GM12865 (cell line): Measurements from ENCODE around the gene MEMO1.
"Not testable (repeated sequence)": the region's sequence is repeated elsewhere in the genome, so short reads cannot be mapped to it uniquely, and the experiment has no call there.

Source experiments
- DNase-seq: peaks from one replicate; pipeline ENCODE4 v3.0.0; 2010; ENCODE audit warnings: low read depth
- H3K4me3 ChIP-seq: 2 replicates; pipeline ENCODE4 v1.5.1; 2011; ENCODE audit warnings: mild to moderate bottlenecking, low read depth, low read length, control low read depth
- CTCF ChIP-seq: IDR thresholded peaks from 2 replicates; pipeline ENCODE4 v1.5.1; 2011; ENCODE audit warnings: low read length, control low read depth, low read depth, inconsistent platforms; ENCODE audit not compliant: insufficient read depth; ENCODE audit errors: missing control alignments

MEMO1 gene

DNA sequence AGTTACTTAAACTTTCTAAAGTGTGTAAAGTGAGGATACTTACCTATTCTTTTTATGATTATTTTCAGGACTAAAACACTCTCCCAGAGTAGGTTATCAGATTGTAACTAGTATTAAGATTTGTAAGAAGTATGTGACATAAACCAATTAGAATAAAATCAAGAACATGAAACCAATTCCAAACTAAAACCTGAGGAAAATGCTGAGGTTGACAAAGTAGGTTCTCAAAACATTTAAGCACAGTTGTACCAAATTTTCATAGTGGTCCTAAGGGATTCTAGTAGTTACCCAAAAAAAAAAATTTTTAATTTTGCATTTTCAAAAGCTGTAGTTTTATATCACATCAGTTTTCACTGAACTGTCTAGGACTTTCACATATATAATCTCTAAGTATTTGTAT is 157.3 kb downstream of the MEMO1 start:
- H3K4me3 ChIP-seq, result no peak overlapping the region
- no peak for TF ChIP-seq CTCF
- no peak for DNase-seq

DNA sequence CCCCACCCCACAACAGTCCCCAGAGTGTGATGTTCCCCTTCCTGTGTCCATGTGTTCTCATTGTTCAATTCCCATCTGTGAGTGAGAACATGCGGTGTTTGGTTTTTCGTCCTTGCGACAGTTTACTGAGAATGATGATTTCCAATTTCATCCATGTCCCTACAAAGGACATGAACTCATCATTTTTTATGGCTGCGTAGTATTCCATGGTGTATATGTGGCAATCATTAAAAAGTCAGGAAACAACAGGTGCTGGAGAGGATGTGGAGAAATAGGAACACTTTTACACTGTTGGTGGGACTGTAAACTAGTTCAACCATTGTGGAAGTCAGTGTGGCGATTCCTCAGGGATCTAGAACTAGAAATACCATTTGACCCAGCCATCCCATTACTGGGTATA is 168.7 kb downstream of the MEMO1 start:
- not testable (repeated sequence) for DNase-seq, H3K4me3 ChIP-seq

GRCh38 chr2:31835450-31835849 is 175.4 kb downstream of the MEMO1 start:
- DNase-seq, result no peak
- TF ChIP-seq CTCF, result no peak

GRCh38 chr2:31832363-31832762 is 178.4 kb downstream of the MEMO1 start:
- H3K4me3 ChIP-seq, result no peak overlapping the region
- no peak for DNase-seq
- no peak for TF ChIP-seq CTCF

More at GRCh38 chr2:31835450-31835849, 175.4 kb downstream of the MEMO1 start:
- H3K4me3 ChIP-seq, result no peak overlapping the region

- H3K4me3 ChIP-seq, result no peak overlapping the region
- DNase-seq, result no peak
- TF ChIP-seq CTCF, result no peak
These were observed 179.2 kb downstream of the MEMO1 start for GRCh38 chr2:31831585-31831984.

GRCh38 chr2:31828891-31829290 is 181.9 kb downstream of the MEMO1 start:
- no peak for TF ChIP-seq CTCF
- H3K4me3 ChIP-seq, result no peak overlapping the region
- DNase-seq, result no peak

DNA sequence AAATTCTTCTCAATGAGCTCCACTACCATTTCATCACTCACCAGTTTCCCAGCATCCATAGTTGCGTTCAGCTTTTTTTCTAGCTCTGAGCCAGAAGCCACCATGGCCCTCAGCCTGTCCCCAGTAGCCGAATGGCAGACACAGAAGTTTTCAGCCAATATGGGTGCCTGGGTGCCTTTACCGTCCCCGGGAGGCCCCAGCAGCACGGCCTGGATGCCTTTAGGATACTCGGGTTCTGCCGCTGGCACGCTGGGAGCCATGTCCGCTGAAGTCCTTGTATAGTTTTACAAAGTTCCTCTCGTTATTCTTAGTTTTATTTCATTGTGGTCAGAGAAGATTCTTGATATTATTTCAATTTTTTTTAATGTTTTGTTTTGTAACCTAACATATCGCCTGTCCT is 187.2 kb downstream of the MEMO1 start:
- H3K4me3 ChIP-seq, result no peak overlapping the region
- DNase-seq, result no peak
- TF ChIP-seq CTCF, result no peak

DNA sequence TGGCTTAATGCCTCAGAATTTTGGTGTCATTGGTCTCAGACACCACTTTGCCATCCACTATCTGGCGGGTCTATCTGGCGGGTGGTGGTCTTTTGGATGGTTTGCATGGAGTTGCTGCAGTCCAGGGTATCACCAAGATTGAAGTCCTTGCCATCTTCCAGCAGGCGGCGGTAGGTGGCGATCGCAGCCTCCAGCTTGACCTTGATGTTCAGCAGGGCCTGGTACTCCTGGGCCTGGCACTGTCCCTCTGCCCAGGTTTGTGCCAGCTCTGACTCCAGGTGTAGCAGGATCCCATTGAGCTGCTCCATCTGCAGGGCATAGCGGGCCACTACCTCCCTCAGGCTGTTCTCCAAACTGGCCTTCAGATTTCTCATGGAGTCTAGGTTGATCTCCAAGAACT is 188.2 kb downstream of the MEMO1 start:
- TF ChIP-seq CTCF, result no peak
- DNase-seq, result no peak
- no peak overlapping the region for H3K4me3 ChIP-seq
